GM20000 (cell line): Measurements from ENCODE around the gene RAB30.

Experiments used
- DNase-seq: peaks from one replicate; pipeline ENCODE4 v3.0.0; 2012; ENCODE audit warnings: low spot score
- CTCF ChIP-seq: IDR thresholded peaks from 2 replicates; pipeline ENCODE4 v1.5.1; 2012; ENCODE audit warnings: mild to moderate bottlenecking, control low read depth; ENCODE audit errors: extremely low read depth, missing control alignments

Gene RAB30

GRCh38 chr11:83112886-83113285, 41.2 kb upstream of the RAB30 start:
- no peak for DNase-seq
- TF ChIP-seq CTCF: no peak

GRCh38 chr11:83105168-83105567, 33.5 kb upstream of the RAB30 start:
- no peak for DNase-seq
- no peak for TF ChIP-seq CTCF

- DNase-seq: no peak
- no peak for TF ChIP-seq CTCF
These were observed 31.1 kb upstream of the RAB30 start for GRCh38 chr11:83102834-83103233.

GRCh38 chr11:83097429-83098075, 25.9 kb upstream of the RAB30 start:
- no peak for DNase-seq
- TF ChIP-seq CTCF: no peak

GRCh38 chr11:83093634-83094033, 21.9 kb upstream of the RAB30 start:
- no peak for DNase-seq
- no peak for TF ChIP-seq CTCF

GRCh38 chr11:83092488-83093384, 21.0 kb upstream of the RAB30 start:
- no peak for DNase-seq
- TF ChIP-seq CTCF: no peak

- no peak for TF ChIP-seq CTCF
- no peak for DNase-seq
These were observed 17.3 kb upstream of the RAB30 start for GRCh38 chr11:83088965-83089364.
